Hematopoietic multipotent progenitor cell treated with erythropoietin and hydrocortisone succinate and interleukin-3 and kit ligand, for 15 days (in vitro differentiated cells): ENCODE data around the gene PRPF19.

Experiments used
- DNase-seq: peaks from one replicate; pipeline ENCODE4 v3.0.0-alpha.2; 2015; ENCODE audit warnings: low spot score

PRPF19 gene

DNA sequence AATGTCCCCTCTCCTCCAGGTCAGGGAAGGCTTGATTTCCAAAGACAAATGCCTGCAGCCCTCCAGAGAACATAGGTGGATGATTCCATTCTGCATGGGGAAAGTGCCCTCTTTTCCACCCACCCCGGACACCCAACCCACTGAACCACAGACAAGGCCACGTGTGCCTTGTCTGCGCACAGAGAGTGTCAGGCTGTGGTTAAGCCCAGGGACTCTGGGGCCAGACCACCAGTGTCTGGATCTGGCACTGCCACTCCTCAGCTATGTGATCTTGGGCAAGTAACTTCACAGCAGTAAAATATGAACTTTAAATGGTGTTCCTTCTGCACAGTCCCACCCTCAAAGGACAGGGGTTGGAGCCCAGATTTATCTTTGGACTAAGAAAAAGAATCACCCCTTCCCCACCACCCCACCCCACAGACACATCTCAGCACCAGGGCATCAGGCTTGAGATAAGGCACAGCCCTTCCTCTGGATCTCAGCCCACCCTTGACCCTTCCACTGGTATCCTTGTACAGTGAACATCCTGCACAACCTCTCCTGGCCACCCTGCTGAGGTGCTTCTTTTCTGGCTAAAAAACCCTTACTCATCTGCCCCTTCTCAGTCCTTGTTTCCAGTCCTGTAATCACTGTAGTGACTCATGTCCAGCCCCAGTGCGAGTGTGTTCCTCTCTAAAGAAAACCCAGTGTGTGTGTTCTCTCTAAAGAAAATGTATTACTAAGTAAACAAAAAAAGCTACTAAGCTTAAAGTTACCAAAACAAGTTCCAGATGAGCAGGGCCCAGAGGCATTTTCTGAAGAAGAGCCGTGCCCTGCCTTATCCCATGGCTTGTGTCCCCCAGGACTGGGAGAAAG is 48.8 kb downstream of the PRPF19 start:
- no peak for DNase-seq

DNA sequence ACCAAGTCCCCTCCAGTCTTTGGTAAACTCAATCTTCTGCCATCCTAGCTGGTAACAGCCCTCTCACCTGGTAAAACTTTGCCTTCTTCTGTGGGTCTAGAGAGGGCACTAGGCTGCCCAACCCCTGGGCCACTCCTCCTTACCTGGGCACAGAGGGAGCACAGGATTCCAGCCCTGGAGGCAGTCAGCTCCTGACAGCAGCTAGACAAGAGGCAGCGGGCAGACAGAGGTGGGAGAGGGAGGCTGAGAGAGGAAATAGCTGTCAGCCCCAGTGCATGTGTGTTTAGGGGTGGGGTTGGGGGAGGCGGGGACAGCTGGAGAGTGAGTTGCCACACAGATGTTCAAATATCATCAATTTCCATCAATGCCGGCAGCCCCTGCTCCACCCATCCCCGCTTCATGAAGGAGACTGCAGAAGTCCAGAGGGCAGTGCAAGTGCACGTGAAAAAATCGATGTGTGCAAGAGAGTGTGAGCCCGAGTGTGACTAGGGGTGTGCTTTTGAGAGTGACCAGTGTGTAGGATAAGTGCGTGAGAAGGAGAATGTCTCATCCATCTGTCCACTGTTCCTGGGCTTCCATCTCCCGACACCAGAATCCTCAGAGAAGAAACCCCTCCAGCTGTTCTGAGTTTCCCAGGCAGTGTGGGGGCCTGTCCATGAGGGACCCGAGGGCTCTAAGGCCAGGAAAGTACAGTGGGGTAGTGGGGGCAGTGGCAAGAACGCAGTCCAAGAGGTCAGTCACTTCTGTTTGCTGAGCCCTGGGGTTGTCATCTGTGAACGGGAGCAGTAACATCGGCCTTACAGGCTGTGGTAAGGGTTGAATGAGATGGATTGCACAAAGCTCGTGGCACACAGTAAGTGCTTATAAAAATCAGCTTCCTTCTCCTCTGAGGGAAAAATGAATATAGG is 50.4 kb downstream of the PRPF19 start, which contains the start of gene PTGDR2:
Gene PTGDR2 (minus strand): TSS at position 225 of the 908 bp plus-strand sequence. CDS start 2,228 bp downstream, outside the sequence.
- DNase-seq: no peak

DNA sequence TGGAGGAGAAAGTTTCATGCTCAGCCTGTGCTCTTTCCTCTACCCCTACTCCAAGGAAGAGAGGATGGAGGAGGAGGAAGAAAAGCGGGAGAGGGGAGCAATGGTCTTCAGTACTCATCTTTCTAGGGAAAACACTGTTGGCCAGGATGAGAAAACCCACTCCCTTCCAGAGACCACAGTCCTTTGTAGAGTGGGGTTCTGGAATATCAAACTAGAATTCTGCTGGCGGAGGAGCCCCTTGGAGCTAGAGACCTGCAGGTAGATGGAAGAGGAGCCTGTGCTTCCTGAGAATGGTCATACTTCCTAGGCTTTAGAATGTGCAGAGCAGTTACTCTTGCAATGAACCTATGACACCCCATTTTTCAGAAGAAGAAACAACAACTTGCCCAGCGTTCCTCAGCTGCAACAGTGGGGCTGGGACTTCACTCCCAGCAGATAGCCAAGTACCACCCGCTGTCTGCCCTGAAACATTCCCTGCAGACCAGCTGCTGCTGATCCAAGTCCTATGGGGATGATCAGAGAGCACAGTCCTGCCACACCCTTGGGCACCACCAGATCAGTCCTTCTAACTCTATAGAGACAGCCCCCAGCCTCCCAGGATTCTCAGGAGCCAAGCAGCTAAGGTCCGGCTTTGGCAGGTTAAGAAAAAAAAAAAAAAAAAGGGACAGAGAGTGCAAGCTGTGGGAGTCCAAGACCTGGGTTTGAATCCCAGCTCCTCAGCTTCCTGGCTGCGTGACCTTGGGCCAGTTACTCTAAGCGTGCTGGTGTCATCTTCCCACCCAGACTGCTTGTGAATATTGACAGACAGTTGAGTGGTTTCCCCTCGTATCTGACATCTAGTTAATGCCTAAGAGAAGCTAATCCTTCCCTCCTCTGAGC is 51.3 kb downstream of the PRPF19 start:
- DNase-seq: no peak

DNA sequence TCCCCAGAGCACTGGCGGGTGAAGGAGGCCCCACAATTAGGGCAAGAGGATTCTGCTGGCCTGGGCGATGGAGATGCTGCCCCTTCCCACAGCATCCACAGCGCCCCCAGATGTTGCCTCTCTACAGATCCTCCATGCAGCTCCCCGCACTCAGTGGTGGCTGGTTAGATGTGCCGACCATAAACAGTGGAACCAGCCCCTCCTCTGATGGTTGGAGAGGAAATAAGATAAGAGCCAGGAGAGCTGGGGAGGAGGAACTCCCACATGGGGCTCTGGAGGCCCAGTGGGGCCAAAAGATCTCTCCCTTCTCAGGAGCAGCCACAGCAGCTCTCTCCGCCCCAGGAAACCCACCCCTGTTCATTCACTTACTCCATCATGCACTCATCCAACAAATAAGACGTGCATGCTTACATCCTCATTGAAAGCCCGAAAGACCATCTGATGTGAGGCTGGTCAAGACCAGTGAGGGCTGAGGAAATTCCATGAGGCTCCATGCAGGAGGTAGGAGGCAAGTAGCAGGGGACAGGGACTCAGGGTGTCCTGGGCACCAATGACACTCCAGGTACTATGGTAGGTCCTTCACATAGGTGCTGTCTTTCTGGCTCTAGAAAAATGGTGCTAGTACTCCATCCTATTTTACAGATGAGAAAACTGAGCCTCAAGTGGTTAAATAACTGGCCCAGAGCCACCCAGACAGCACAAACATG is 52.1 kb downstream of the PRPF19 start:
- DNase-seq: no peak

DNA sequence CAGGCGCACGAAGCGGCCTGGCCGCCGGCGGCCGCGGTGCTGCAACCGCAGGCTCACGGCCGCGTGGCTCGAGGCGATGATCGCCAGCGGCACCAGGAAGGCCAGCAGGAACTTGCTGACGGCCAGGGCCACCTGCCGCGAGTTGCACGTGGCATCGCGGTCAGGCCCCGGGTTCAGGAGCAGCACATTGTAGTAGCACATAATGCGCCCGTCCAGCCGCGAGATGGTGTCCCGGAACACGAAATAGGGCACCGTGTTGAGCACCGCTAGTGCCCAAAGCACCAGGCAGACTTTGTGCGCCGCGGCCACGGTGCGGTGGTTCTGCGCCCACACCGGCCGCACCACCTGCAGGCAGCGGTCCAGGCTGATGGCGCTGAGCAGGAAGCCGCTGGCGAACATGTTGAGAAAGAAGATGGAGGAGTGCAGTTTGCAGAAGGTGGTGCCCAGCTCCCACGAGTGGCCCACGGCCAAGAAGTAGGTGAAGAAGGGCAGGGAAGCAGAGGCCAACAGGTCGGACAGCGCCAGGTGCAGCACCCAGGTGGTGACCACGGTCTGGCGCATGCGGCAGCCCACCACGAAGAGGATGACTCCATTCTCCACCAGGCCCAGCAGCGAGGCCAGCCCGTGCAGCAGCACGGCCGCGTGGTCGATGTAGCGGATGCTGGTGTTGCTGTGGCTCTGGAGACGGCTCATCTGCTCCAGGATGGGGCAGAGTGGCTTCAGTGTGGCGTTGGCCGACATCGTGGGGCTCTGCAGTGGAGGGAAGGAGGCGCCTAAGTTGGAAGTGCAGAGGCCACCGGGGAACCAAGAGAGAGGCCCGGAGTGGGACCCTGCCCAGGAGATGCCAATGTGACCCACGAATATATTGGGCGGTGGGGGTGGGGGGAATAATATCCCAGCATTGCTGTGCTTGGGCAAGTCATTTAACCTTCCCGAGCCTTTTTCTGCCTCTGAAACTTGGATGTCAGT is 53.1 kb downstream of the PRPF19 start:
- DNase-seq: no peak

- no peak for DNase-seq
Measured at GRCh38 chr11:60852117-60852981, 54.0 kb downstream of the PRPF19 start.

DNA sequence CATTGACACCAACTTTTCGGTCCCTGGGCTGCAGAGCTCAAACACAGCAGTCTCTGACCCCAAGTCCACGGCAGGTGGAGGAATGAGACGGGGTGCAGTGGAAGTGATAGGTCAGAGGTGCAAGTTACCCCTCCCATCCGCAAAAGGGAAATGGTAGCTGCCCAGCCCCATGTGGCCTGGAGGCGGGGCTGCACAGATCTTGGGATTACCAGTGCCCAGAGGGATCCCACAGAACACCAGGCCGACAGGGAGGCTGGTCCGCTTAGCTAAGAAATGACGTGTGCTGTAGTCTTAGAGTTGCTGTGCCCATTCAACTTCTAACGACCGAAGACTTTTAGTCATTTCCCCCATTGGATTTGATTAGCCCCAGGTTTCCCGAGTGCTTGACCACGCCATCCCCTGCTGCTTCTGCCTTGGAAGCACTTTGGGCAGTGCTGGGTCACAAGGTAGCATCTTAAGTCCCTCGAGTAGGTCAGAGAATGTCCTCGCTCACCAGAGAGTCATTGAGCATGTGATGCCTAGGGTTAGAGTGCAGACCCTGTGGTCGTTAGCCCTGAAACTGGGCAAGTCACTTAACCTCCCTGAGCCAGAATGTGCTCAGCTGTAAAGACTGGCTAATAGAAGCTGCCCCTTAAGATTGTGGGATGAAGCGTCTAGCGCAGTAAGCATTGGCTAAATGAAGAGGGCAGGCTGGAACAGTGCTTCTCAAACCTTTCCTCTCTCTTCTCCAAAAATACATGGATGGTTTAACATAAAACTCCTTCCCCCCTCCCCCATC is 54.9 kb downstream of the PRPF19 start:
- DNase-seq: no peak

DNA sequence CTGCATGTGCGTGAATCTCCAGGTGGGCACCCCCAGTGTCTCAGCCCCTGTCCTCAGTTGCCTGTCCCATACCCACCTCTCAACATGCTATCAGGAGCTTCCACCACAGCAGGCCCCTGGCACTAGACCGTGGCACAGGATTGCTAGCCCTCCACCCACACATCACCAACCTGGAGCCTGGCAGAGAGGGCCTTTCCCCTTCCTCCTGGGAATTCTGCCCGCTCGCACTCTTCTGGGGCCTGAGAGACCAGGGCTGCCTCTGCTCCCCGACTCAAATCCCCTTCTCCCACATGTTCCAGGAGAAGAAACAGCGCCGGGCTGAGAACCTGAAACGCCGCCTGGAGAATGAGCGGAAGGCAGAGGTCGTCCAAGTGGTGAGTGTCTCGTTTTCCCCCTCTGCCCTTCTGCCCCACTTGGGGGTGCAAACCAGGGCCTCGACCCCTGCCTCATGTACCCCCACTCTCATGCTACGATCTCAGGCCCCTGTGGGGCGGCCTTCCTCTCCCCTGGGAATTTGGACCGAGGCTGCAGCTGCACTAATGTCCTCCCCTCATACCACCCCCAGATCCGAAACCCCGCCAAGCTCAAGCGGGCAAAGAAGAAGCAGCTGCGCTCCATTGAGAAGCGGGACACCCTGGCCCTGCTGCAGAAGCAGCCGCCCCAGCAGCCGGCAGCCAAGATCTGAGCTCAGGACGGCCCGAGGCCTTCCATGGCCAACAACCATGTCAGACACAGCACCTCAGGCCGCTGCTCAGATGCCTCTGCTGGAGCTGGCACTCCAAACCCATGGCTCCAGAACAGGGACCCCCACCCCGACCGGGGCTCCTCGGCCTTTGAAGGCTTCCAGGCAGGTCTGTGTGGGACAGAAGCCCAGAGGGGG is 56.5 kb downstream of the PRPF19 start:
- no peak for DNase-seq

GRCh38 chr11:60848714-60849151 is 57.7 kb downstream of the PRPF19 start:
- DNase-seq: no peak

GRCh38 chr11:60847896-60848295 is 58.5 kb downstream of the PRPF19 start:
- DNase-seq: no peak

- DNase-seq: no peak
Measured at GRCh38 chr11:60847281-60847680, 59.1 kb downstream of the PRPF19 start.

DNA sequence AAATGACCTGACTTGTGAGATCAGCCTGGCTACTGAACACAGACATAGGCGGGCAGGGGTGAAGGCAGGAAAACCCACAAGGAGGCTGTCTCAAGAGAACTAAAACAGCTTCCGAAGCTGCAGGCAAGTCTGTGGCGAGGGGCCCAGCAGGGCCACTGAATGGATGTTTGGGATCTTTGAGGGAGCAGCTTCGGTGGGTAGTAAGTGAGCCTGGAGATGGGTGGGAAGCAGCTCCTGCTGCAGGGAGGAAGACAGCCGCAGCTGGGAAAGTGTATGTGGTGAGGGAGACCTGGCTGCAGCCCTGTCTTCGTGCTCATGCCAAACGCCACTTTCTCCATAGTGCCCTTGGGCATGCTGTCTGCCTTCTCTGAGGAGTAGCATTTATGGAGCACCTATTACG is 61.0 kb downstream of the PRPF19 start:
- DNase-seq: no peak

DNA sequence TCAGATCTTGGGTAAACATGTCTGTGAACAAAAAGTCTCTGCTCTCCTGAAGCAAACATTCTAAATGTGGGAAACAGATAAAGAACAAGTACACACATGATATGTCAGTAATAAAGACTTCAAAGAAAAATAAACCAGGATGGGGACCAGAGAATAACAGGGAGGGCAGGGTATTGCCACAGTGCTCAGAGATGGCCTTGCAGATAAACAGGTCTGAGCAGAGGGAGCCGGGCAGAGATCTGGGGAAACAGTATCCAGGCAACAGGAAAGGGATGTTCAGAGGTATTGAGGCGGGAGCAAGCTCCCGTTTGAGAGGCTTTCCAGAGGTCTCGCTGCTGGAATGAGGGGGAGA is 61.5 kb downstream of the PRPF19 start:
- DNase-seq: no peak

DNA sequence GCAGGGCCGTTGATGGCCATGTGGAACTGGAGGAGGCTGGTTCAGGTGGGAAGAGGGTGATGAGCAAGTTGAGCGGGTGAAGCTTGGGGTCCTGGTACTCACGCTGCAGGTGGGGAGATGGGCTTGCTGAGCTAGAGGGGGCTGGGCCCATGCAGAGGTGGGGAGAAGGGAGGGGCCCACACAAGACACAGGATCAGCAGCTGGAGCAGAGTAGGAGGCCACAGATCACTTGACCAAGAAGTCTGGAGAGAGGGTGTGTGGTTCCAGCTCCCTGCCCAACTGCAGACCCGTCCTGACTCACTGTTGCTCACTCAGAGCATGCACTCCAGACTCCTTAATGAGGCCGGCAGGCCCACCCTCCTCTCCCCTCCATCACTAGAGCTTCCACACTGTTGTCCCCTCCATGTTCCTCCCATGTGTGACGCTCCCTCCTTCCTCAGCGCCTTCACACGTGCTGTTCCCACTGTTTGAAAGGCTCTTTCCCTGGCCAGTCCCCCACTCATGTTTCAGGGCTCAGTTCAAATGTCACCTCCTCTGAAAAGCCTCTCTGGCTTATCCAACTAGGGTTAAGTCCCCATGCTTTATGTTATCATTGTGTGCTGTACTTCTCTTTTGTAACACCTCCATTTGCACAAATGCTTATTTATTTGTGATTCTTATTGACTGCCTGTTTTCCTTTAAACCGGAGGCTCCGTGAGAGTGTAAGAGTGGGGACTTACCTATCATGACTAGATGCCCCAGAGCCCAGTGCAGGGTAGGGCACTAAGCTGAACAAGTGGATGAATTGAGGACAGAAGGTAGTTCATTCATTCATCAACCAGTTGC is 62.1 kb downstream of the PRPF19 start:
- DNase-seq: no peak

- no peak for DNase-seq
Measured at GRCh38 chr11:60842668-60843600, 63.5 kb downstream of the PRPF19 start.
